Measurements from ENCODE around the gene RASL11B. TPM values are rescaled to one million over a fixed set of nuclear protein-coding genes. Genes with fewer than 3 reads are reported as not detected.

The RASL11B gene
- total RNA-seq, 1 experiment from 2014 or later: 0.05 TPM

DNA sequence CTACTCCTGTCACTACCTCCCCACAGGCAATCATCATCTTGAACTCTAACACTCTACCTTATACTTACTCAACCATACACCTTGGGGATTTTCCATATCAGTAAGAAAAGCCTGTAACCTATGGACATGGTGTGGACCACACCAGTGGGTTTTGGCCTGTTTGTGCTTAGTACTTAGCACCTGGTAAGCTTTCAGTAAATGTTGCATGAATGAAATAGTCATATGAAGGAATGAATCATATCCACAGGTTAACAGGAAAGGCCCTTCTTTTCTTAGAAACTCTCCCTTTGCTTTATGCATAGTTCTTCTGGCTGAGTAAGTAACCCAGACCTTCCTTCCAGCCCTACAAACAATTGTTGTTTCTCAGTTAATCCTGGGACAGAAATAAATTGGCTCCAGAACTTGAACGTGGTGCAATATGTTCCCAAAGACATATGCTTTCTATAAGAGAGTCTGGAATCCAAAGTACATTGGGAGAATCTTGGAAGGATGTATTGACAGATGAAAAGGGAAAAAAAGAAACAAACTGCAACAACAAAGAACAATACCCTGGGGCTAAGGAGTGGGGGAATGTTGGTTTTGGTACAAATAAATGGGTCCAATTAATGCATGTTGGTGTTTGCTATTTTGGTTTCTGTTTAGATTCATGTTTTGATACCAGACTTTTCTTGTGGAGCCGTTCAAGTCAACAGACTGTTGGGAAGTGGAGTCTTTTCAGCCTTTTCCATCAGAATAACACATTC lies 27.8 kb downstream of the RASL11B start:
- in situ Hi-C loops (cut with HindIII; ENCODE audit: low pct_unique_long_range_greater_than_20kb, low sequenced_read_pairs): no loop called here
- DNase-seq (ENCODE audit: low read depth, low spot score): no peak

DNA sequence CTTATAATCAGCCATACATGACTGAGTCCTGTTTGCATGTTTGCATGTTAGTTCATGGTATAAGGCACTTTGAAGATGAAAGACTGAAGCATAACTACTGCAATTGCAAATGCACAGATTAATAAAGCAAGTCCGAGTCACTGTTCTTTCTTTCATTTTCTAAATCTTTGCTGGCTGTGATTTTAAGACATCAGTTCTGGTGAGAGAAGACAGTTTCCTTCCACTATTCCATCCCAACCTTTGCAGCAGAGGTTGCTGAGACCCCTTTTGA lies 28.3 kb downstream of the RASL11B start:
- DNase-seq (ENCODE audit: low read depth, low spot score): no peak
- in situ Hi-C loops (cut with HindIII; ENCODE audit: low pct_unique_long_range_greater_than_20kb, low sequenced_read_pairs): no loop called here

GRCh38 chr4:52891743-52892142 lies 29.6 kb downstream of the RASL11B start:
- no peak for DNase-seq (ENCODE audit: low read depth, low spot score)
- in situ Hi-C loops (cut with HindIII; ENCODE audit: low pct_unique_long_range_greater_than_20kb, low sequenced_read_pairs): no loop called here

GRCh38 chr4:52892880-52893279 lies 30.8 kb downstream of the RASL11B start:
- in situ Hi-C loops (cut with HindIII; ENCODE audit: low pct_unique_long_range_greater_than_20kb, low sequenced_read_pairs): no loop called here
- DNase-seq (ENCODE audit: low read depth, low spot score): no peak

DNA sequence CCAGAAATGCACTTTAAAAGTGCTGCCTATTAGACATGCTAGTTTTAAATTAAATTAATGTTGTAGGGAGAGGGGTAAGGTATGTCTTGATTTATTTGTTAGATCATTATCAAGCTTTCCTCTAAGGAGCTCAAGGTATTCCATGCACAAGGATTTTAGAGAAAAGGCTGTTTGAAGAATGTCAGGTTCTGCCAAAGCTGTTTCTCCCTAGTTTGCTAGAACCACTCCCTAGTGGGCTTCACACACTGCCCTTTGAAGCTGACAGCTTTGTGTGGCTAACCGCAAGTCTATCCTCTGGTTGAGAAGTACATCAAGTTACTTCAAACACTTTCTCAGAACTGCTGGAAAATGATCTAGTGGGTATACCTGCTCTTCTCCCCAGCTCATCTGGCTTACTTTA lies 32.3 kb downstream of the RASL11B start:
- in situ Hi-C loops (cut with HindIII; ENCODE audit: low pct_unique_long_range_greater_than_20kb, low sequenced_read_pairs): no loop called here

DNA sequence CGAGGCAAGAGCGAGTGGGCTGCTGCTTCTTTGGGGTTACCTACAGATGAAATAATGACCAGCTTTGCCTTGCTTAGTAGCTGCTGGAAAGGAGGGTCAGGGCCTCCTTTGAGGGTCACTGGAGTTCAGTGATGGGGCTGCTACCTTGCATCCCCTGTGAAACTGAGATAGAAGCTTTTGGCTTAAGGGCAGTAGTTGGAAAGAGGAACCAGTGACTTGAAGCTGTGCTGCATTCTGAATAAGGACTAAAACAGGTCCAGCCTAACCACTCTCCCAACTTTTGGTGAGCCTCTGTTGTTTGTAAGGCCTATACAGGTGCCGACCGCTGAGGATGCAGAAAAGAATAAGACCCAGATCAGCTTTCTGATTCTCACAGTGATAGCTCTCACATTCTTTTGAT lies 41.2 kb downstream of the RASL11B start:
- DNase-seq (ENCODE audit: low read depth, low spot score): no peak
- in situ Hi-C loops (cut with HindIII; ENCODE audit: low pct_unique_long_range_greater_than_20kb, low sequenced_read_pairs): no loop called here

More for the DNA sequence above, 32.3 kb downstream of the RASL11B start:
- no peak for DNase-seq (ENCODE audit: low read depth, low spot score)

- in situ Hi-C loops (cut with HindIII; ENCODE audit: low pct_unique_long_range_greater_than_20kb, low sequenced_read_pairs): no loop called here
- DNase-seq (ENCODE audit: low read depth, low spot score): no peak
Observed at GRCh38 chr4:52904421-52904820, 42.3 kb downstream of the RASL11B start.

- no peak for DNase-seq (ENCODE audit: low read depth, low spot score)
- in situ Hi-C loops (cut with HindIII; ENCODE audit: low pct_unique_long_range_greater_than_20kb, low sequenced_read_pairs): no loop called here
Observed at GRCh38 chr4:52907510-52907909, 45.4 kb downstream of the RASL11B start.

GRCh38 chr4:52910115-52910514 lies 48.0 kb downstream of the RASL11B start:
- no peak for DNase-seq (ENCODE audit: low read depth, low spot score)
- in situ Hi-C loops (cut with HindIII; ENCODE audit: low pct_unique_long_range_greater_than_20kb, low sequenced_read_pairs): no loop called here

DNA sequence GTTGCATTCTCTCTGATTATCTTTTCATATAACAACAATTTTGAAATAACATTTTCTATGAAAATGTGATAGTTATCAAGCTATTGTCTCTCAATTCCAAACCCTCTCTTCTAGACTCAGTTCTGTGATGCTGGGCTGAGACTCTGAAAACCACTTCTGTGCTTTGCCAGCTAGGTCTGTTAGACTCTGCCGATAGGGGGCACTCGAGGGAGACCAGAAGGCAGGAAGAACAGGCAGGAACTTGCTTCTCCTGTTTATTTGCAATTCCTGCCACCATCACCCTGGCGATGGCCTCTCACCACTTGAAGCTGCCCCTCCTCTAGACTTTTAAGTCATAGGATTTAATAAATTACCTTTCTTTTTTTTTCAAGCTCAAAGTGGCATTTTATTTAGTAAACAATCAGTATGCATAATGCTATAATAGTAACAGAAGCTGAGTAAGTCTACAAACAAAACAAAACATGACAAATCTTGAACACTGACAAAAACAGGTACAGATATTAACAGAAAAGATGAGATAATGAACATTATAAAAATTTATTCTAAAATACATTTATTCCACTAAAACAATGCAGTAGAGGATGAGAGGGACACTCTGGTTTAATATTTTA lies 49.7 kb downstream of the RASL11B start:
- in situ Hi-C loops (cut with HindIII; ENCODE audit: low pct_unique_long_range_greater_than_20kb, low sequenced_read_pairs): no loop called here
- DNase-seq (ENCODE audit: low read depth, low spot score): peak; percentile 84

DNA sequence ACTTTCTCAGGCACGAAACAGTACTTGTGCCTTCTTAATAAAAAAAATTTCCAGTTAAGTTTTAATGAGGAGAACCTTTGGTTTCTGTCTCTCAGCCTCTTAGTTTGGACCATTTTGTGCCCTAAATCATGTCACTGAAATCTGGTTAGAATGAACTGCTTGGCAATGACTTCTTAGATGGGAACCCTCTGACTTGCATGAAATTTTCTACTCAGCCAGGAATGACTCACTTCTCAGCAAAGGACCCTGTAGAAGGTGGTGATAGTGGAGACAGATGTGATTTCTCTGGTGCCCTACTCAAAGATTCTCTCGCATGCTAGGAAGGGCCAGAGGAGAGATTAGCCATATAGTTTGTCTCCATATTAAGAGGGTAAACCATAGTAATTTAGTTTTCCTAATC lies 50.5 kb downstream of the RASL11B start:
- no peak for DNase-seq (ENCODE audit: low read depth, low spot score)
- in situ Hi-C loops (cut with HindIII; ENCODE audit: low pct_unique_long_range_greater_than_20kb, low sequenced_read_pairs): no loop called here

DNA sequence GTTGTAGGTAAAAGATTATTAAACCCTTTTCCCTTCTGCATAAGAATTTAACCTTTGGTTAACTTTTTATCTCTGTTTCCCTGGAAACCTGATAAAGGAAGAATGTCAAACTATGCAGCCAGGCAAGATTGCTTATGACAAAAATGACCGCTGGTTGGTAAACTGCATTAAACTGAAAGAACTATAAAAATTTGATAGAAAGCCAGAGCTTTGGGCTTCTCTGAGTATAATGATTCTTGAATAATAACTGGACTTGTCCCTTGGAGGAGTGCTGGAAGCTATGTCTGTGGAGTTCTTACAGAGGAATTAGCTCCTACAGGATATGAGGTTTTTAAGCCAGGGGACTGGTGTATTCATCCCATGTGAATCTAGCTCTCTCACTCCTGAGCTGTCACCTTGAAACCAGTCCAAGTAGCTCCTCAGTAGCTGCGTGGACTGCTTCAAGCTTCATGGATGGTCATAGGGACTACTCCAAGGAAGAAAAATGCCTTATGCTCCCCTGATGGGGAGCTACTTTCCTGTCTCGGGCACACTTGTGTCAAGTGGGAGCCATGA lies 52.0 kb downstream of the RASL11B start:
- in situ Hi-C loops (cut with HindIII; ENCODE audit: low pct_unique_long_range_greater_than_20kb, low sequenced_read_pairs): no loop called here
- DNase-seq (ENCODE audit: low read depth, low spot score): no peak

GRCh38 chr4:52915191-52915590 lies 53.1 kb downstream of the RASL11B start:
- no peak for DNase-seq (ENCODE audit: low read depth, low spot score)
- in situ Hi-C loops (cut with HindIII; ENCODE audit: low pct_unique_long_range_greater_than_20kb, low sequenced_read_pairs): no loop called here

- DNase-seq (ENCODE audit: low read depth, low spot score): no peak
- in situ Hi-C loops (cut with HindIII; ENCODE audit: low pct_unique_long_range_greater_than_20kb, low sequenced_read_pairs): no loop called here
Observed at GRCh38 chr4:52915730-52916300, 53.7 kb downstream of the RASL11B start.

Other genes with a start within 250 kb of the RASL11B start
- 10.0 and 10.9 TPM in 2 replicates for gene USP46, start 203.0 kb upstream of the RASL11B start, total RNA-seq (2014; rRNA removed; shearing (Covaris generic))
- 0.19 and 0.21 TPM in 2 replicates for gene ERVMER34-1, start 110.9 kb upstream of the RASL11B start, total RNA-seq (2014; rRNA removed; shearing (Covaris generic))

Data from SK-MEL-5 (cell line).